GM23248 (cell line): Measurements from ENCODE around the gene CTNNA3. TPM values are rescaled to one million over a fixed set of nuclear protein-coding genes. Genes with fewer than 3 reads are reported as not detected.

ENCODE experiments used
- DNase-seq: peaks from one replicate; pipeline ENCODE4 v3.0.0-alpha.2; 2015
- H2AFZ ChIP-seq: fragments of 200-600 bp; sonication (generic); 2 replicates; pipeline ENCODE4 v1.6.1; 2016; ENCODE audit warnings: antibody characterized with exemption
- H3F3A ChIP-seq: fragments of 200-600 bp; sonication (generic); 2 replicates; pipeline ENCODE4 v1.6.1; 2016; ENCODE audit warnings: mild to moderate bottlenecking, antibody characterized with exemption, mixed run types; ENCODE audit not compliant: insufficient read depth
- H3K27ac ChIP-seq: fragments of 200-600 bp; sonication (generic); 2 replicates; pipeline ENCODE4 v1.5.1; 2016; ENCODE audit warnings: mild to moderate bottlenecking
- H3K27me3 ChIP-seq: fragments of 200-600 bp; sonication (generic); replicated peaks from 2 replicates; pipeline ENCODE4 v1.6.1; 2016; ENCODE audit warnings: mild to moderate bottlenecking; ENCODE audit not compliant: insufficient read depth
- H3K36me3 ChIP-seq: fragments of 200-600 bp; sonication (generic); 2 replicates; pipeline ENCODE4 v1.6.1; 2016; ENCODE audit warnings: low read depth, mild to moderate bottlenecking
- H3K4me1 ChIP-seq: fragments of 200-600 bp; sonication (generic); 2 replicates; pipeline ENCODE4 v1.6.1; 2016; ENCODE audit warnings: mild to moderate bottlenecking; ENCODE audit not compliant: insufficient read depth
- H3K4me2 ChIP-seq: fragments of 200-600 bp; sonication (generic); one replicate; pipeline ENCODE4 v1.6.1; 2016; ENCODE audit warnings: mild to moderate bottlenecking; ENCODE audit not compliant: unreplicated experiment
- H3K4me3 ChIP-seq: fragments of 200-600 bp; sonication (generic); 2 replicates; pipeline ENCODE4 v1.5.1; 2016; ENCODE audit warnings: mild to moderate bottlenecking
- H3K79me2 ChIP-seq: fragments of 200-600 bp; sonication (generic); 2 replicates; pipeline ENCODE4 v1.6.1; 2016; ENCODE audit warnings: mild to moderate bottlenecking; ENCODE audit not compliant: insufficient read depth
- H3K9ac ChIP-seq: fragments of 200-600 bp; sonication (generic); 2 replicates; pipeline ENCODE4 v1.6.1; 2016; ENCODE audit warnings: mild to moderate bottlenecking
- H3K9me2 ChIP-seq: fragments of 200-600 bp; sonication (generic); 2 replicates; pipeline ENCODE4 v1.6.1; 2016; ENCODE audit warnings: mixed run types, mild to moderate bottlenecking, moderate library complexity; ENCODE audit not compliant: insufficient read depth
- H3K9me3 ChIP-seq: fragments of 200-600 bp; sonication (generic); one replicate; pipeline ENCODE4 v1.6.1; 2017; ENCODE audit warnings: low read depth
- H4K20me1 ChIP-seq: fragments of 200-600 bp; sonication (generic); 2 replicates; pipeline ENCODE4 v1.6.0; 2016; ENCODE audit not compliant: insufficient read depth
- EZH2 ChIP-seq: fragments of 200-600 bp; sonication (generic); IDR thresholded peaks from 2 replicates; pipeline ENCODE4 v1.6.1; 2018; ENCODE audit warnings: antibody characterized with exemption, mild to moderate bottlenecking; ENCODE audit not compliant: insufficient read depth, poor library complexity, severe bottlenecking
- EZH2phosphoT487 ChIP-seq: fragments of 200-600 bp; sonication (generic); IDR thresholded peaks from 2 replicates; pipeline ENCODE4 v1.6.1; 2018; ENCODE audit warnings: antibody characterized with exemption, moderate library complexity, mild to moderate bottlenecking, low read depth; ENCODE audit not compliant: insufficient read depth
- WGBS, 2 experiments: methylation state at CpG; one replicate each; pipeline ENCODE4 v1.1.6; 2015 to 2017; ENCODE audit warnings: low lambda C conversion rate in 2 of 2, low coverage in 1 of 2; ENCODE audit errors: missing lambda C conversion rate in 2 of 2; 5-methylcytosine and 5-hydroxymethylcytosine counted together
- in situ Hi-C: fragments of 300-500 bp; cut with MboI; formaldehyde crosslinking; loops from 2 replicates; pipeline ENCODE4 v1.15.0; 2020
- polyA plus RNA-seq: library from polyadenylated mRNA; unstranded; fragments of >200 nt; fragmentation: Nextera tagmentation; extraction: Ambion mirVana; gene quantifications from 2 replicates; pipeline ENCODE4 v1.2.1, GENCODE V29; 2016
- total RNA-seq: library from RNA; depleted of rRNA; stranded (reverse); fragments of >200 nt; shearing (Covaris generic); gene quantifications from 2 replicates; pipeline ENCODE4 v1.2.3, GENCODE V29; 2014

CTNNA3 gene
- total and polyA plus RNA-seq, 2 experiments from 2014 or later = not detected

- DNase-seq = no peak
- H4K20me1 ChIP-seq = no peaks in the 10 kb centered on the region
- no peak overlapping the region for H3K4me2 ChIP-seq
- no peak overlapping the region for H3K9ac ChIP-seq
- no peak overlapping the region for H3K4me3 ChIP-seq
- H3F3A ChIP-seq = no peaks in the 10 kb centered on the region
- in situ Hi-C loops = no loop called here
- H3K27ac ChIP-seq = no peak overlapping the region
- H3K27me3 ChIP-seq = no peaks in the 10 kb centered on the region
- H2AFZ ChIP-seq = no peak overlapping the region
- 17 to 28% methylated on average over 8 of the region's 8 CpGs for WGBS, 2 experiments
- no peaks in the 10 kb centered on the region for H3K9me2 ChIP-seq
- H3K79me2 ChIP-seq = no peaks in the 10 kb centered on the region
- no peak for TF ChIP-seq EZH2phosphoT487
- no peak for TF ChIP-seq EZH2
- H3K4me1 ChIP-seq = no peaks in the 10 kb centered on the region
- no peaks in the 10 kb centered on the region for H3K9me3 ChIP-seq
- no peaks in the 10 kb centered on the region for H3K36me3 ChIP-seq
These were observed 1788.7 kb downstream of the CTNNA3 start for GRCh38 chr10:65907199-65907712.

- Histone ChIP-seq H3K27me3 (no peaks in the 10 kb centered on the region), H3K79me2 (no peaks in the 10 kb centered on the region), H3K4me3 (no peak overlapping the region), H2AFZ (no peak overlapping the region), H3K36me3 (no peaks in the 10 kb centered on the region), H4K20me1 (no peaks in the 10 kb centered on the region), H3K9ac (no peak overlapping the region), H3K27ac (no peak overlapping the region), H3K9me2 (no peaks in the 10 kb centered on the region), H3K4me2 (no peak overlapping the region), H3K9me3 (no peaks in the 10 kb centered on the region), H3F3A (no peaks in the 10 kb centered on the region), H3K4me1 (no peaks in the 10 kb centered on the region)
- TF ChIP-seq EZH2phosphoT487 (no peak), EZH2 (no peak)
- 48 to 61% methylated on average over 4 of the region's 4 CpGs for WGBS, 2 experiments
- DNase-seq = no peak
- in situ Hi-C loops = no loop called here
These were observed 1792.4 kb downstream of the CTNNA3 start for GRCh38 chr10:65903620-65904019.

GRCh38 chr10:65900271-65900670, 1795.7 kb downstream of the CTNNA3 start:
- Histone ChIP-seq H3K9ac (no peak overlapping the region), H3K27ac (no peak overlapping the region), H2AFZ (no peak overlapping the region), H3K4me2 (no peak overlapping the region), H3F3A (no peaks in the 10 kb centered on the region), H3K36me3 (no peaks in the 10 kb centered on the region), H4K20me1 (no peaks in the 10 kb centered on the region), H3K9me3 (no peaks in the 10 kb centered on the region), H3K27me3 (no peaks in the 10 kb centered on the region), H3K4me1 (no peaks in the 10 kb centered on the region), H3K79me2 (no peaks in the 10 kb centered on the region), H3K9me2 (no peaks in the 10 kb centered on the region), H3K4me3 (no peak overlapping the region)
- DNase-seq = no peak
- 44 to 48% methylated on average over 7 of the region's 7 CpGs for WGBS, 2 experiments
- TF ChIP-seq EZH2 = no peak
- TF ChIP-seq EZH2phosphoT487 = no peak
- in situ Hi-C loops = no loop called here

GRCh38 chr10:65898055-65898454, 1797.9 kb downstream of the CTNNA3 start:
- H3K79me2 ChIP-seq = no peaks in the 10 kb centered on the region
- no peak overlapping the region for H2AFZ ChIP-seq
- H4K20me1 ChIP-seq = no peaks in the 10 kb centered on the region
- no peaks in the 10 kb centered on the region for H3K4me1 ChIP-seq
- H3K27ac ChIP-seq = no peak overlapping the region
- no peaks in the 10 kb centered on the region for H3K36me3 ChIP-seq
- no peaks in the 10 kb centered on the region for H3K9me2 ChIP-seq
- 0 to 2% methylated on average over 1 of the region's 1 CpG for WGBS, 2 experiments
- H3F3A ChIP-seq = no peaks in the 10 kb centered on the region
- H3K9ac ChIP-seq = no peak overlapping the region
- no peaks in the 10 kb centered on the region for H3K27me3 ChIP-seq
- TF ChIP-seq EZH2phosphoT487 (no peak), EZH2 (no peak)
- in situ Hi-C loops = no loop called here
- H3K4me2 ChIP-seq = no peak overlapping the region
- no peak for DNase-seq
- no peaks in the 10 kb centered on the region for H3K9me3 ChIP-seq
- no peak overlapping the region for H3K4me3 ChIP-seq

GRCh38 chr10:65894961-65895360, 1801.0 kb downstream of the CTNNA3 start:
- Histone ChIP-seq H3F3A (no peaks in the 10 kb centered on the region), H3K4me1 (no peaks in the 10 kb centered on the region), H3K9ac (no peak overlapping the region), H3K4me3 (no peak overlapping the region), H3K9me2 (no peaks in the 10 kb centered on the region), H3K79me2 (no peaks in the 10 kb centered on the region), H3K36me3 (no peaks in the 10 kb centered on the region), H3K4me2 (no peak overlapping the region), H3K27me3 (no peaks in the 10 kb centered on the region), H3K27ac (no peak overlapping the region), H3K9me3 (no peaks in the 10 kb centered on the region), H2AFZ (no peak overlapping the region), H4K20me1 (no peaks in the 10 kb centered on the region)
- in situ Hi-C loops = no loop called here
- 45 to 52% methylated on average over 7 of the region's 7 CpGs for WGBS, 2 experiments
- TF ChIP-seq EZH2 = no peak
- no peak for TF ChIP-seq EZH2phosphoT487
- DNase-seq = no peak
